Activated CD4-positive, alpha-beta T cell treated with anti-CD3 and anti-CD28 coated beads, Interleukin-2, Interleukin-4, amounts not matched to agents 100 ng/mL and 50 ng/mL, durations not matched to agents 16 hours and 8 hours (primary cell): Measurements from ENCODE around the gene CLMN.
A peak's percentile ranks its signal among the peaks of the same experiment; 100 is the strongest.

Experiments used
- DNase-seq: peaks from one replicate; pipeline ENCODE4 v3.0.0-alpha.2; 2020; ENCODE audit warnings: low spot score

The CLMN gene

DNA sequence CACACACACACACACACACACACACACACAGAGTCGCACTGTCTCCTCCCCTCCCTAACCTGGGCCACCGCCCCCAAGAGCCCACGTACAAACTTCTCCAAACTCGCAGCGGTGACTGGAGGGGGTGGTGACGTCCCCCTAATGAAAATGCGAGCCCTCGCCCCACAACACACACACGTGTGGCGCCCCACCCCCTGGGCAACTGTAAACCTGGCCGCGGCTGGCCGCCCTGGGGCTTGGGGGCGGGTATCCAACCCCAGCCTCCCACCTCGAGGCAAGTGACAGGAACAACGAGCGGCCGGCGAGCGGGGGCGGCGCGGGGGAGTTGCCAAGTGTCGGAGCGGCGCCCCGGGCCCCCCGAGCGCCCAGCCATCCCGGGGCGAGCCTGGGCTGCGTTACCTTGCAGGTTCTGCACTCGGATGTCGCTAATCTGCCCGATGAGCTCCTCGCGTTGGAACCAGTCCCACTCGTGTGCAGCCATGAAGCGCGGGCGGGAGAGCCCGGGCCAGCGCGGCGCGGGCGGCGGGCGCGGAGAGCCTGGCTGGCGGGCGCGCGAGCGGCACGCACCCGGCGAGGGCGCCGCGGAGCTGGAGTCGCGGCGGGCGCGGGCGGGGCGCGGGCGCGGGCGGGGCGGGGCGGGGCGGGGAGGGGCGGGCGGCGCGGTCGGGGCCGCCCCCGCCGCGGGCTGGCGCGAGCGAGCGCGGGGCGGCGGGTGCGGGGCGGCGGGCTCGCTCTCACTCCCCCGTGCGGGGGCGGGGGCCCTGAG lies at the start of gene CLMN:
CLMN (minus strand) TSS at position 597 of the 766 bp plus-strand sequence; CDS start at position 481, 116 bp downstream.
- DNase-seq = no peak

DNA sequence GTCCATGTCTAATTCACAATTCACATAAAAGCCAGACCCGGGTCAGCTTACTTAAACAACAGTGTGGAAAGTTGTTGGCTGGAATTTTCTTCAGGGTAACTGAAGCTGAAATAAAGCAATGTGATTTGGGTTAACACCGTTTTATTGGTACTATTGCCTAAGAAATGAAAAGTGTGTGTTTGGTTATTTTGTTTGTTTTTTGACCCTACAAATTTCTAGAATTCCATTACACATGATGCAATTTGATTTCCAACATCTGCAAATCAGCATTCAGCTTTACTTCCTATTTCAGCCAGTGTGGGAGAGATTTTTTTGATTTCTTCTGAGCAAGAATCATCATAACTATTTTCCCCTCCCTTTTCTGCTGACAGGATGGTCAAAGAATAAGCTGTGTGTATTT lies 45.7 kb upstream of the CLMN start:
- no peak for DNase-seq

- no peak for DNase-seq
Measured at GRCh38 chr14:95364481-95365209, 44.9 kb upstream of the CLMN start.

GRCh38 chr14:95363468-95363954 lies 43.8 kb upstream of the CLMN start:
- no peak for DNase-seq

DNA sequence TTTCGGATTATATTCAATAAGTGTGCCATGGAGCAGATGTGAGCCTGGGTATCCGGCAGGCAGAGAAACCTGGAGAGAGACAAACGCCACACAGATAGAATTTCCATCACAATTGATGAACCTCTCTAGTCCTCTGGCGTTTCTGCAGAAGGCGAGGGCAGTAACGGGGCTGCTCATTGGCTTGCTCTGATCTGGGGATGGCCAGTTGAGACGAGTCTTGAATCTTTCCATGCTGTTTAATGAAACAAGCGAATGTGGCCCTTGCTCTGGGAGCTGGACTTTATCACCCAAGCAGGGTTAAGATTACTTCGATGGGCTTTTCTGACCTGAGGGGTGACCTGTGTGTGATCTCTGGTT lies 42.4 kb upstream of the CLMN start:
- no peak for DNase-seq

- peak; percentile 44 for DNase-seq
Measured at GRCh38 chr14:95361373-95362137, 41.8 kb upstream of the CLMN start.

DNA sequence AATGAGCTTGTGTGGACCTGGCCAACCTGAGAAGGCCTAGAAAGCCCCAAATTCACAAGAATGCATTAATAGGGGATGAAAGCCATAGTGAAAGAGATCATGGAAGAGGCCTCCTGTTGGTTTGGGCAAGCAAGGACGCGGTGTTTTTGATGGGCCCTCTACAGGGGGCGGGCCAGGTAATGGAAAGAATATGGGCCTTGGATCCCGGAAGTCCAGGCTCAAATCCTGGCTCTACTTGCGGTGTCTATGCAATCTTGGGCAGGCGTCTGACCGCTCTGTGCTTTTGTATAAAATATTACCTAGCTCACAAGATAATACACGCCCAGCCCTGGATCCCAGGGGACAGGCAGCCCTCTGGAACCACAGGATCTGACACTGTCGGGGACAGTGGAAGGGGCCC lies 41.1 kb upstream of the CLMN start:
- DNase-seq = no peak

- no peak for DNase-seq
Measured at GRCh38 chr14:95359994-95360826, 40.5 kb upstream of the CLMN start.

DNA sequence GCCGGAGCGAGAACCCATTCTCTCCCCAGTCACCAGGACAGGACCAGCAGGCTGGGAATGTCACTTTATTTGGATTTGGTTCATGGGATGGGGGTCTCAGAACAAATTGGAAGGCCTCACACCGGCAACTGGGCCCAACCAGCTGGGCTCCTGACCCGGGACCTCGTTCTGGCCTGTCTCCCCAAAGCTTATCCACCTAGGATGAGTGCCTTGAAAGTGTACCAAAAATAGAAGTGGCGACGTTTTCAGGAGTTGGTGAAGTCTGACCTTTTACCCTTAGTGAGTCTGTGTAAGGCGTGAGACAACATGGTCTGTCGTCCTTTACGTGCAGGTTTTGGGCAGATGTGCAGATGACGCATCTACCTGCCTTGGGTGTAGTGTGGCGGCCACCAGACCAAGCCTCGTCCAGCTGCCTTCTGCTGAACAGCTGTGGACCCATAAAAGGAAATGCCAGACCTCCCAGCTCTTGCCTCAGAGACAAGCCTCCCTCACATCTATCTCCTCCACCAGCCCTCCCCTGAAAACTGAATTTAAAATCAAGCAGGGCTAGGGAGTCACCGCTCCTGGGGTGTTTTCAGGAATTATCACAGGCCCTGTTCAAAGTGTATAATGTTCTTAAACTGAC lies 36.6 kb upstream of the CLMN start:
- no peak for DNase-seq

DNA sequence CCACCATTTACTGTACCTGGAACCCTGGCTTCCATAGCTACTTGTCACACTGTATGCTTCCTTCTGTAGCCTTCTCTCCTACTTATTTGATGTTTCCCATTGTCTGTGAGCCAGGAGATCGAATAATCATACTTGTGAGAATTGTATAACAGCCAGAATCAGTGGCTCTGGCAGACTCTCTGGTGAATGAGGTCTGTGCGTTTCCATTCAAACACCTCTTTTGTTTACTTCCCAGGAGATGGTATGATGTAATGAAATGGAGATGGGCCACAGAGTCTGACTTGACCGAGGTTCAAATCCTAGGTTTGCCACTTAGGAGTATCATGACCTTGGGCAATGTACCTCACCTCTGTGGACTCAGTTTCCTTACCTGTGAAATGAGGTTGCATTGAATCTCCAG lies 35.7 kb upstream of the CLMN start:
- no peak for DNase-seq

GRCh38 chr14:95354834-95355233 lies 35.1 kb upstream of the CLMN start:
- no peak for DNase-seq

GRCh38 chr14:95353664-95354063 lies 34.0 kb upstream of the CLMN start:
- DNase-seq = no peak

- DNase-seq = no peak
Measured at GRCh38 chr14:95353007-95353406, 33.3 kb upstream of the CLMN start.

GRCh38 chr14:95352481-95352880 lies 32.8 kb upstream of the CLMN start:
- DNase-seq = no peak

GRCh38 chr14:95349241-95349640 lies 29.5 kb upstream of the CLMN start:
- no peak for DNase-seq

GRCh38 chr14:95348395-95349080 lies 28.8 kb upstream of the CLMN start:
- no peak for DNase-seq

DNA sequence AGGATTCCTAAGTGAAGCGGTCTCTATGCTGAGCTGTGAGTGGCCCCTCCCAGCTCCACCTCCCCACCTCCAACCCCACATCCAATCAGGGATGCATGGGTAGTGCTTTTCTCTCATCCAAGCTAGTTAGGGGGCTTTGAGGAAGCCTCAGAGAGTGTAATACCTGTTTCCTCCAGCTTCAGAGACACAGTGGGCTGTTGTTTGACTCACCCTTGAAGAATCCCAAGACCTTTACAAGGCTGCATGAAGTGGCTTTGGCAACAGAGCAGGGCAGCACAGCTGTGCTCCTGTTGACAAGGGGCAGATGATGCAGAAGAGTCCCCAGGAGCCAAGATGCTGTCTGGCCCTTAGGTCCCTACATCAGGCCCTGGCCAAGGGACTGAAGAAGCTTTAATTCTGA lies 27.1 kb upstream of the CLMN start:
- no peak for DNase-seq

- no peak for DNase-seq
Measured at GRCh38 chr14:95346266-95346665, 26.6 kb upstream of the CLMN start.

DNA sequence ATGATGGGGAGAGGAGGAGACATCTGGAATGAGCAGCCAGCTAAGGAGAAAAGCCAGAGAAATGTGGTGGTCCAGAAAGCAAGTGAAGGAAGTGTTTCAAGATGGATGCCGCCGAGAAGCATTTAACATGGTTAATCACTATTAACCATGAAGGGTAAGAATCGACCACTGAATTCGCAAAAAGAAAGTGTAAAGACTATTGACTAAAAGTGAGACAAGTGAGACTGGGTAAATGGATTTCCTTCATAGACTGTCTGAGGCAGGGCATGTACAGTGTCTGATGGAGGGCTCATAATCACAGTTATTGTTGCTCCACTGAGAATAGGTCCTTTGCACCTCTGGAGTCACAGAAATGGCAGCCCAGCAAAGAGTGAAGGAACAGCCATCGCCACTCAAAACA lies 25.3 kb upstream of the CLMN start:
- DNase-seq = no peak

- DNase-seq = no peak
Measured at GRCh38 chr14:95344536-95344935, 24.8 kb upstream of the CLMN start.

DNA sequence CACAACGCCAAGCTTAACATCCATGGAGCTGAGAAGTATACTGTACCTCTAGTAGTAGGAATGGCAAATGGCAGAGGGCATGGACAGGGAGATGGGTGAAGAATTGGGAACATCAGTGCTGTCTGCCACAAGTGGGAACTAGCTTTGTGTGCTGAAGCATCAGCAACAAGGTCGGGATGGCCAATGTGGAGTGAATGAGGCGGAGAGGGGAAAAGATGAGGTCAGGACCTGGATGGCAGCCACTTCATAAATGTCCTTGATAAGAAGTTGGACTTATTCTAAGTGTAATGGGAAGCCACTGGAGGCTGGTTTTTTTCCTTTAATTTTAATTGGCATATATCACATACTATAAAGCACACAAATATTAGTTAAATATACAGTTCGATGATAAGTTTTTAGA lies 21.9 kb upstream of the CLMN start:
- no peak for DNase-seq
